Glutamatergic neuron (in vitro differentiated cells): Measurements from ENCODE around the gene PSMB3. TPM values are rescaled to one million over a fixed set of nuclear protein-coding genes. Genes with fewer than 3 reads are reported as not detected.
A peak's percentile ranks its signal among the peaks of the same experiment; 100 is the strongest.

Source experiments
- DNase-seq: peaks from one replicate; pipeline ENCODE4 v3.0.0; 2022
- H3K27ac Mint-ChIP-seq: one replicate; pipeline ENCODE4 v1.8.0; 2020; ENCODE audit warnings: mild to moderate bottlenecking, mixed read lengths, inconsistent platforms; ENCODE audit not compliant: unreplicated experiment
- H3K27me3 Mint-ChIP-seq: one replicate; pipeline ENCODE4 v1.8.0; 2020; ENCODE audit warnings: mild to moderate bottlenecking, moderate library complexity, mixed read lengths, inconsistent platforms; ENCODE audit not compliant: unreplicated experiment
- H3K36me3 Mint-ChIP-seq: one replicate; pipeline ENCODE4 v1.8.0; 2020; ENCODE audit warnings: mild to moderate bottlenecking, mixed read lengths, inconsistent platforms; ENCODE audit not compliant: unreplicated experiment
- H3K4me1 Mint-ChIP-seq: one replicate; pipeline ENCODE4 v1.8.0; 2020; ENCODE audit warnings: mild to moderate bottlenecking, low read depth, mixed read lengths, inconsistent platforms; ENCODE audit not compliant: unreplicated experiment
- H3K4me3 Mint-ChIP-seq: one replicate; pipeline ENCODE4 v1.8.0; 2020; ENCODE audit warnings: mild to moderate bottlenecking, mixed read lengths, inconsistent platforms; ENCODE audit not compliant: unreplicated experiment
- H3K9me3 Mint-ChIP-seq: one replicate; pipeline ENCODE4 v1.8.0; 2020; ENCODE audit warnings: mild to moderate bottlenecking, moderate library complexity, mixed read lengths, inconsistent platforms; ENCODE audit not compliant: unreplicated experiment
- CTCF ChIP-seq: fragments of 200-600 bp; sonication (generic); IDR thresholded peaks from one replicate; pipeline ENCODE4 v1.5.0; 2021; ENCODE audit not compliant: partially characterized antibody, unreplicated experiment
- long read RNA-seq: library from polyadenylated mRNA; unstranded; transcript quantifications from one replicate; pipeline ENCODE4 v2.0.0, GENCODE V29; 2020; ENCODE audit not compliant: unreplicated experiment
- total RNA-seq: library from RNA; stranded (reverse); fragmentation: NEBNext Ultra II Directional; extraction: Animal tissue kit (Norgen Biotek cat#: 25700); gene quantifications from one replicate; pipeline ENCODE4 v1.2.1, GENCODE V29; 2021; ENCODE audit not compliant: unreplicated experiment

Gene PSMB3
- total RNA-seq: 121 TPM
- long read RNA-seq, transcript PSMB3-211 (6 exons, 773 nt): major isoform, 139 of 158 reads
- long read RNA-seq, partial matches to known transcripts: 15 of 158 reads
- long read RNA-seq, other reads (novel, unspliced or antisense): 1 of 158 reads

DNA sequence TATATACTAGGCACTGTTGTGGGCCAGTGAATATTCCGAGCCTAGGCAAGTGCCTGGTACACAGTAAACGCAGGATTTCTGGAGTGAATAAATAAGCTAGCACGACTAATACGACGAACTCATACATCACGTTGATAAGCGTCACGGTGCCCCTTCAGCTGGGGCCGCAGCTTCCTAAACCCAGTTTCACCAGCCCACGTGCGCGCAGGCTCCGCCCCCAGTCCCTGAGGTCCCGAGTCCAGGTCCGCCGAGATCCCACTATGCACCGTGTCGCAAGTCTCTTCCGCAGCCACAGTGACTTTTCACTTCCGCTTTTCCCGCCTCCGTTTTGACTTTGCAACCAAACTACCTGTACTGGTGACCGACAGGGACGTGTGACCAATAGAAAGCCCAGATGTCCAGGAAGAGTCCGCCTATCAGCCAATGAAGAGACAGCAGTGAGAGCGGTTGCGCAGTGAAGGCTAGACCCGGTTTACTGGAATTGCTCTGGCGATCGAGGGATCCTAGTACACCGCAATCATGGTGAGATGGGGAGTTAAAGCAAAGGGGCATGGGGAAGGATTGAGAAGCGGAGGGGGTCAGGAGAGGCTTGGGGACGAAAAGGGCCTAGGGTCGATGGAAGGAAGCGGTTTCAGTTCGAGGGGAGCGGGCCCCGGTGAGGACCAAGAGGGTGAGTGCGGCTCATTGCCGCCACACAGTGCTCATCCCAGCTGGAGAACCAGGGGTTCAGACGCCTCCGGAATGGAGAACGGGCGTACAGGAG lies at the start of gene PSMB3:
Gene PSMB3 (plus strand): TSS at position 434 of the 763 bp plus-strand sequence. CDS start 86 bp downstream, at position 520.
- peak; percentile 89 for DNase-seq
- peak within 1 kb of the TSS; percentile 87 for H3K27ac Mint-ChIP-seq
- H3K27me3 Mint-ChIP-seq: peaks cover 24% of the 10 kb centered on the region
- peaks cover 9% of the 10 kb centered on the region for H3K4me1 Mint-ChIP-seq
- peak within 1 kb of the TSS; percentile 100 for H3K4me3 Mint-ChIP-seq
- TF ChIP-seq CTCF: no peak
- H3K36me3 Mint-ChIP-seq: peaks cover 10% of the 10 kb centered on the region
- H3K9me3 Mint-ChIP-seq: peaks cover 24% of the 10 kb centered on the region

- no peak for DNase-seq
- Mint-ChIP-seq H3K4me3 (peak overlapping the region; percentile 82), H3K27me3 (peaks cover 33% of the 10 kb centered on the region), H3K9me3 (peaks cover 16% of the 10 kb centered on the region), H3K4me1 (peaks cover 11% of the 10 kb centered on the region), H3K36me3 (no peaks in the 10 kb centered on the region), H3K27ac (no peak overlapping the region)
- no peak for TF ChIP-seq CTCF
These were observed 49.4 kb upstream of the PSMB3 start for GRCh38 chr17:38702916-38703741.

DNA sequence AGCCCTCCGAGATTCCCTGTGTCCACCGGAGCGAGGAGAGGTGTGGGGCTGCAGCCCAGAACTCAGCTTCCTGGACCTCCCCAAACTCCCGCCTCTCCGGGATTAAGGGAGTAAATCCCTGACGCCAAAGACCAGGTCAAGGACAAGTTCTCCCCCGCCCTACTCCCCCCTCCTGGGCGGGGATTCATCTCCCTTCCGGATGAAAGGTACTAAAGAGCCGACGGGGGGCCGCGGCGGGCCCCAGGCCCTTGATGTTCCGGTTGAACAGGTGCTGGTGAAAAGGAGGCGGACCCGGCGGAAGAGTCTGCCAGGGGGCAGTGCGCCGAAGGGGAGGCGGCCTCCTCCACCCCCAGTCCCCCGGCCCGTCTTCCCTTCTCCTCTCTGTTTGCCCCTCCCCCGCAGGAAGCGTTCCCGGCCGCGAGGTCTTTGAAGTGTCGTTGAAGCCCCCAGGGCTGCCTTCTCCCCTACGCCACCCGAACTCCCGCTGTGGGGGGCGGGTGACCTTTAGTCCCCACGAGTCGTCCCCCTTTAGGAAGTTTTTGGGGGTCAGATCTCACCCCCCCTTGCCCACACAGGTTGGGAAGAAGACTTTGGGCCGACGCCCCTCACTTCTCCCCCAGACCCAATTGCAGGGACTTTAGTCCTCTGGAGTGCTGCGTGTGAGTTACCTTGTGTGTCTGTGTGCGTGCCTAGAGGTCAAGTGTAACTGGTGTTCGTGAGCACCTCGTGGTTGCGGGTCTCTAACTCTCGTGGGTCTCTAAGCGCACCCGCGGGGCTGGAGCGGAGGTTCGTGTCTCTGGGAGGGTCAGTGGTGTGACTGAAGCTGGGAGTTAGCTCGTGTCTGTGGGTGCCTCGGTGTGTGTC lies 48.6 kb upstream of the PSMB3 start:
- DNase-seq: peak; percentile 49
- peak overlapping the region; percentile 86 for H3K4me3 Mint-ChIP-seq
- H3K4me1 Mint-ChIP-seq: peaks cover 11% of the 10 kb centered on the region
- H3K27ac Mint-ChIP-seq: no peak overlapping the region
- peaks cover 16% of the 10 kb centered on the region for H3K9me3 Mint-ChIP-seq
- no peak for TF ChIP-seq CTCF
- no peaks in the 10 kb centered on the region for H3K36me3 Mint-ChIP-seq
- peaks cover 30% of the 10 kb centered on the region for H3K27me3 Mint-ChIP-seq

DNA sequence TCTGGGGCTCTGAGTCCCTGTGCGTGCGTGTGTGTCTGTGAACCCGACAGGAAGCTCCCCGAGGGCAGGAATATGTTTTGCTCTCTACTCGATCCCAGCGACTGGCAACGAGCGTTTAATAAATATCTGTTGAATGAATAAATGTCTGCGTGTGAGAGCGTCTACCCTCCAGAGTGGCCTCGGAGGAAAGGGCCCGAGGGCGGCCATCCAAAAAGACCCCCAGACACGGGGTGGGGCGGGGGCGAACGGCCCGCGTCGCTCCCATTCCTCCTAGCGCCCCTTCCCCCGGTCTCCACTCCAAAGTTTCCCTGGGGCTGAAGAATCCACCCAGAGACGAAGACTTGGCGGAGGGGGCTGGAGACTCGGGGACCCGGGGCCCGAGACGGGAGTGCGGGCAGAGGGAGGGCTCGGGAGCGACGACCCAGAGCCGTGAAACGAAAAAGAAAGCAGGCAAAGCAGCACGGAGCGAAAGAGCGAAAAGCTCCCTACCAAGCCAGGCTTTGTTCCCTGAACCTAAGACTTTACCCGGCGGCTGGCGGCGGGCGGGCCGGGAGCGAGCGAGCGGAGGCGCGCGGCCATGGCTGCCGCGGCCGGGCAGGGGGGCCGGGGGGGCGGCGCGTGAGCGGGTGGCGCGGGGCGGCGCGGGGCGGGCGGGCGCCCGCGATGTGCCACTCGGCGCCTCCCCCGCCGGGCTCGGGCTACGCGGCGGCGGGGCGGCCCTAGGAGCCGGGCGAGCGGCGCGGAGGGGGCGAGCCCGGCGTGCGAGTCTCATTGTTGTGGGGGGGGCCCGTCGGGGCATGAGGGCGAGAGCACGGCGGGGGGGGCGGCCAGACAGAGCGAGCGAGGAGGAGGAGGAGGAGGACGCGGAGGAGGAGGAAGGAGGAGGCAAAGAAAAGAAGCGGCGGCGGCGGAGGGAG lies 47.7 kb upstream of the PSMB3 start, which contains the start of gene MLLT6:
Gene MLLT6 (plus strand): TSS at position 668 of the 917 bp plus-strand sequence. CDS start 360 bp downstream, outside the sequence.
- H3K9me3 Mint-ChIP-seq: peaks cover 17% of the 10 kb centered on the region
- H3K27me3 Mint-ChIP-seq: peaks cover 25% of the 10 kb centered on the region
- H3K36me3 Mint-ChIP-seq: no peaks in the 10 kb centered on the region
- peak; percentile 78 for DNase-seq
- H3K4me3 Mint-ChIP-seq: peak within 1 kb of the TSS; percentile 89
- peaks cover 11% of the 10 kb centered on the region for H3K4me1 Mint-ChIP-seq
- no peak for TF ChIP-seq CTCF
- peak within 1 kb of the TSS; percentile 22 for H3K27ac Mint-ChIP-seq
